HG03097 (cell line): ENCODE results near the gene IRF4.

Experiments used
- ATAC-seq: cut with Tn5 transposase; IDR thresholded peaks from one replicate; pipeline ENCODE4 v1.9.1; 2021; ENCODE audit not compliant: unreplicated experiment, low FRiP score

The IRF4 gene

DNA sequence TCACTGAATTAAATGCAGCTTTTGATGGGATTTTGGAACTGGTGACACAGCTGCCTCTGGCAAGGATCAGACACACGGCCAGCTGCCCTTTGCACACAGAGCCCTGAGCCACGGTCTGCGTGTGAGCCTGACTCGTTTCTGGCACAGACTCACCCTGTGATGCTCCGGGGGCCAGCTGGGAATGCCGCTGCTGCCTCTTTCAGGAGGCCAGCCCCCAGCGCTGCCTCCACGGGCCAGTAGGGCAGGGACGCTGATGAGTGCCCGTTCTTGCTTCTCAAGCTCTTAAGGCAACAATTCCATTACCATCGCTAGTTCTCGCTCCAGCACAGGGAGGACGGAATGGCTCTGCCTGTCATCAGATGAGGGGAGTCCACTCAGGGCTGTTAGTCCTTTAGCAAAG, 61.6 kb downstream of the IRF4 start:
- ATAC-seq: no peak

- no peak for ATAC-seq
Measured at GRCh38 chr6:454148-454991, 62.8 kb downstream of the IRF4 start.

DNA sequence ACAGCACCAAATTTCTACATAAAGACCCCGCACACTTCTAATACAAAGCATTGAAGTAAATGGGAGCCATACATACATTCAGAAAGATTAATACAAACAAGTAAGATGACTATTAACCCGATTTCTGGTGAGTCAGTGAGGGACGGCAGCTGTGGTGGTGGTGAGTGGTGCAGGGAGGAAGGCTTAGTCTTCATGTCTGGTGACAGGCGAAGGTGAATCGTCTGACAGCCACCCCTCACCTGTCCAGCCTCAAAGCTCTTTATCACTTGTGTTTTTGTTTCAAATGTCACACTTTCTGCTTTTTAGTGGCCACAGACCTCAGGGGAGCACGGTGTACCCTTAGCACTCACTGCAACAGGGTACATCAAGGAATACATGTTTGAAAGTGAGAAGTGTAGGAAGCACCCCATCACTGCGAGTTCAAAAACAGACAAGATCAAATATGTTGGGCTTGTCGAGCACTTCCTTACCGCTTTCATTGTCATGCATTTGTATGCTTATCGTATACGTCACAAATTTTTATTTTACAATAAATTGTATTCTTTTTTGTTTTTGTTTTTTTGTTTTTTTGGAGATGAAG, 63.5 kb downstream of the IRF4 start:
- no peak for ATAC-seq

- no peak for ATAC-seq
Measured at GRCh38 chr6:455835-456234, 64.3 kb downstream of the IRF4 start.

DNA sequence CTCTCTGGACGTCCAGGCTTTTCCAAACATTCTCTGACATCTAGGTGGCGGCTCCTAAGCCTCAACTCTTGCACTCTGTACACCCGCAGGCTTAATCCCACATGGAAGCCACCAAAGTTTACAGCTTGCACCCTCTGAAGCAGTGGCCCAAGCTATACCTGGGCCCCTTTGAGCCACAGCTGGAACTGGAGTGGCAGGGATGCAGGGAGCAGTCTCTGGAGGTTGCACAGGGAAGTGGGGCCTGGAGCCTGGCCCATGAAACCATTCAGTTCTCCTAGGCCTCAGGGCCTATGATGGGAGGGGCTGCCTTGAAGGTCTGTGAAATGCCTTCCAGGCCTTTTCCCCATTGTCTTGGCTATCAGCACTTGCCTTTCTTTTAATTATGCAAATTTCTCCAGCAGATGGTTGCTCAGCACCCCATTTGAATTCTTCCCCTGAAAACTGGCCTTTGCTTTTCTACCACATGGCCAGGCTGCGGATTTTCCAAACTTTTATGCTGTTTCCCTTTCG, 64.9 kb downstream of the IRF4 start:
- no peak for ATAC-seq

DNA sequence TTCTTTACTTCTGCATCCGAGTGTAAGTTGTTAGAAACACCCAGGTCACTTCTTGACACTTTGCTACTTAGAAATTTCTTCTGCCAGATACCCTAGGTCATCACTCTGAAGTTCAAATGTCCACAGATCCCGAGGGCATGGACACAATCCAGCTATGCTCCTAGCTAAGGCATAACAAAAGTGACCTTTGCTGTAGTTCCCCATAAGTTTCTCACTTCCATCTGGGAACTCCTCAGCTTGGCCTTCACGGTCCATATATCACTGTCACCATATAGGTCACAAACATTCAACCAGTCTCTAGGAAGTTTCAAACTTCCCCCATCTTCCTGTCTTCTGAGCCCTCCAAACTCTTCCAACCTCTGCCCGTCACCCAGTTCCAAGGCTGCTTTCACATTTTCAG, 65.3 kb downstream of the IRF4 start:
- no peak for ATAC-seq
